ENCODE results near the gene ABCA6.

DNA sequence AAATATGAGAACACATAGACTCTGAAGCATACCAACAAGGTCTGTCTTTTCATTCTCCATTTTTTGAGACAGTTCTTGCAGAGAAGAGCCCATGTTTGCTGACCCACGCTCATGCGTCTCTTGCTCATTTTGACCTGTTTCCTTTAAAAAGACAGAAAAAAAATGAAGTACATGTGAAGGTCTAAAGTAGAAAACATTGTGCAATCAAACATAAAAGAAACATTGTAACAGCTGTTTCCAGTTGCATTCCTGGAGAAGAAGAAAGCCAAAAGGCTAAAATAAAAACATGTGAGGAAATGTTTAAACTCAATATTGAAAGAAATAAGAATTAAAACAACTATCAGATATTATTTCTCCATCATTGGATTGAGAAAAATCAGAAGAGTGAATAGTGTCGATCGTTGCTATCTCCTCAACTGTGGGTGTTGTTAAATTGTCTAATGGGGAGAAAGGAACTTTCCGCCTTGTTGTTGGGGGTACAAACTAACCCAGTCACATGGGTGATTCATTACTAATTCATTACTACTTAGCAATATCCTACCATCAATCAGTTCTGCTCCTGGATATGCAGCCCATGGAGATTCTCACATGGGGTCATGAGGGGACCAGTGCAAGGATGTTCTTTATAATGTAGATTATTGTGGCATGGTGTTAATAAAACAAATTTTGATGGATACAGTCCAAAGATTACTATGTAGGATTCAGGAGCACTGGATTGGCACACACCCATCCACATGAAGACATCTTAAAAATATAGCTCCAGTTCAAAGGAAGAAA, 90.5 kb downstream of the ABCA6 start:
- TF ChIP-seq EZH2phosphoT487 (IDR thresholded peaks at IDR 0.05; ENCODE audit: low read length) (no peak), EZH2 (optimal IDR thresholded peaks at IDR 0.05; ENCODE audit: low read depth, low read length) (no peak)
